HepG2 (cell line): Measurements from ENCODE around the gene ELN. TPM values are rescaled to one million over a fixed set of nuclear protein-coding genes. Genes with fewer than 3 reads are reported as not detected.
A peak's percentile ranks its signal among the peaks of the same experiment; 100 is the strongest.

Experiments
- AHR ChIP-seq: IDR thresholded peaks from 2 replicates; pipeline ENCODE4 v1.6.1; 2018; ENCODE audit warnings: missing genetic modification reagents, missing compliant biosample characterization
- CHD2 ChIP-seq: IDR thresholded peaks from 2 replicates; pipeline ENCODE4 v1.6.1; 2011; ENCODE audit warnings: low read depth, low read length, improper control_type of control experiment
- HNF4A ChIP-seq: sonication (generic); formaldehyde crosslinking; IDR thresholded peaks from 2 replicates; pipeline ENCODE4 v1.4.0; 2020; ENCODE audit warnings: missing genetic modification reagents
- PAX8 ChIP-seq: sonication (generic); formaldehyde crosslinking; IDR thresholded peaks from 2 replicates; pipeline ENCODE4 v1.8.0; 2022; ENCODE audit warnings: mild to moderate bottlenecking, missing genetic modification reagents, borderline replicate concordance
- SRF ChIP-seq: IDR thresholded peaks from 2 replicates; pipeline ENCODE4 v1.6.1; 2011; ENCODE audit warnings: mild to moderate bottlenecking, low read depth, low read length, moderate library complexity
- TOPORS ChIP-seq: sonication (generic); formaldehyde crosslinking; IDR thresholded peaks from 2 replicates; pipeline ENCODE4 v1.8.0; 2023; ENCODE audit warnings: mild to moderate bottlenecking, missing genetic modification reagents
- WIZ ChIP-seq: sonication (generic); formaldehyde crosslinking; IDR thresholded peaks from 2 replicates; pipeline ENCODE4 v1.5.1; 2020; ENCODE audit warnings: mild to moderate bottlenecking, missing genetic modification reagents
- ZBTB20 ChIP-seq: sonication (generic); formaldehyde crosslinking; IDR thresholded peaks from 2 replicates; pipeline ENCODE4 v1.8.1; 2023; ENCODE audit warnings: missing genetic modification reagents, low read depth, mild to moderate bottlenecking, borderline replicate concordance
- ZNF407 ChIP-seq: sonication (generic); formaldehyde crosslinking; IDR thresholded peaks from one replicate; pipeline ENCODE4 v1.5.1; 2020; ENCODE audit warnings: mild to moderate bottlenecking, missing genetic modification reagents; ENCODE audit errors: not compliant biosample characterization
- ZNF414 ChIP-seq: sonication (generic); formaldehyde crosslinking; IDR thresholded peaks from 2 replicates; pipeline ENCODE4 v1.5.0; 2020; ENCODE audit warnings: missing genetic modification reagents
- ZNF44 ChIP-seq: sonication (generic); formaldehyde crosslinking; IDR thresholded peaks from 2 replicates; pipeline ENCODE4 v1.5.1; 2020; ENCODE audit warnings: mild to moderate bottlenecking, missing genetic modification reagents
- ZNF569 ChIP-seq: sonication (generic); formaldehyde crosslinking; IDR thresholded peaks from 2 replicates; pipeline ENCODE4 v1.5.0; 2020; ENCODE audit warnings: mild to moderate bottlenecking, missing genetic modification reagents, moderate library complexity, borderline replicate concordance
- ZUFSP ChIP-seq: sonication (generic); formaldehyde crosslinking; IDR thresholded peaks from 2 replicates; pipeline ENCODE4 v1.9.0; 2021; ENCODE audit warnings: missing genetic modification reagents, mild to moderate bottlenecking, borderline replicate concordance
- polyA plus RNA-seq, 8 experiments: library from polyadenylated mRNA; depleted of rRNA in 3 of 8; stranded (reverse) in 7 of 8; unstranded in 1 of 8; fragments of >200 nt; fragmentation: Illumina TruSeq in 4 of 8; extraction: Trizol in 4 of 8; gene quantifications; 2 replicates each; pipeline versions ENCODE4 v1.2.1 to v1.2.3, GENCODE V29; 2011 to 2016; ENCODE audit warnings: low read depth in 4 of 8, missing spikeins in 1 of 8, mixed read lengths in 1 of 8; ENCODE audit not compliant: insufficient read depth in 1 of 8
- total RNA-seq, 5 experiments: library from RNA; depleted of rRNA; stranded (reverse); fragments of >200 nt; fragmentation: Illumina TruSeq; extraction: Trizol; gene quantifications; 2 replicates each; pipeline ENCODE4 v1.2.3, GENCODE V29; 2016; ENCODE audit warnings: low read depth in 1 of 5
- TF ChIP-seq, protein P1 (sequence below): sonication (generic); formaldehyde crosslinking; conservative IDR thresholded peaks from 2 replicates; pipeline ENCODE4 v1.8.0; 2022; ENCODE audit warnings: mild to moderate bottlenecking, moderate library complexity, missing genetic modification reagents

The ELN gene
- total and polyA plus RNA-seq, 2 of the 13 experiments (the other 11 are each of a cell fraction or from before 2014, with no cell fraction given), result 0.15 to 0.37 TPM

DNA sequence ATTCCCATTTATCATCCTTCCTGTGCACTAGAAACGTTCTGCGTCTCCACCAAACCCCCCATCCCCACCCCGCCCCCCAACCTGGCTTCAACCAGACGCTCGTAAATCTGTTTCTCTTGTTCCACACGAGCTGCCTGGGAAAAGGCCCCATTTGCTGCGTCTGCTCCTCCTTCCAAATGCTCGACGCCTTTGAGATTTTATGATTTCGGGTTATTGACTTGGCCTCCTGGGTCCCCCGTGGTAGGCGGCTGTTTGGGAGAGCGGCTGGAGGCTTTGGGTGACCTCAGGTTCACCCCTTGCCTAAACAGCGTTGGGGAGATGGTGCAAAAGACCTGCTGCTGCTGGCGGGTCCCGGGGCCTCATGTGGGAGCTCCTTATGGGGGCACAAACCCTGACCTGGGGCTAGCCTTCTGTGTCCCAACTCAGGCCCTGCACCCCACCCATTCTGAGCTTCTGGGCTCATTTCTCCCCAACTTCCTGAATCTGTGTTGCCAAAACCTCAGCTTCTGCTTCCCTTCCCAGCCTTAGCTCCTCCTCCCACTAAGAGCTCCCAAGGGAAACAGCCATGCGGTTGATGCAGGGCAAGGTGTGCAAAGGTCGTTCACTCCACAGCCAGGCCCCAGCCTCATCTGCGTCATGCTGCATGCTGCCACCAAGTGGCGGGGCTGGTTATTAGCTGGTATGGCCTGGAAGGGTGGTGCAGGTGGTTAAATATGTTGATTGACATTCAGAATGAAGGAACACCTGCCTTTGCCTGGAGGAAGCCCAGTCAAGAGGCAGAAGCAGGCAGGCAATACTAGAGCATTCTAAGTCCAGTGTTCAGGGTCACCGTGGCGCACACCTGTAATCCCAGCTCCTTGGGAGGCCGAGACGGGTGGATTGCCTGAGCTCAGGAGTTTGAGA is 49.1 kb upstream of the ELN start (continued):
- TF ChIP-seq ZNF407 (CRISPR knock-in tag) (no peak), AHR (CRISPR knock-in tag) (no peak), ZNF569 (no peak), CHD2 (no peak), PAX8 (no peak), ZBTB20 (CRISPR knock-in tag) (no peak), ZNF44 (CRISPR knock-in tag) (no peak), SRF (no peak), WIZ (no peak), ZNF414 (CRISPR knock-in tag) (no peak), TOPORS (CRISPR knock-in tag) (no peak), ZUFSP (CRISPR knock-in tag) (no peak), HNF4A (CRISPR knock-in tag) (peak; percentile 97)
- TF ChIP-seq, protein P1, sequence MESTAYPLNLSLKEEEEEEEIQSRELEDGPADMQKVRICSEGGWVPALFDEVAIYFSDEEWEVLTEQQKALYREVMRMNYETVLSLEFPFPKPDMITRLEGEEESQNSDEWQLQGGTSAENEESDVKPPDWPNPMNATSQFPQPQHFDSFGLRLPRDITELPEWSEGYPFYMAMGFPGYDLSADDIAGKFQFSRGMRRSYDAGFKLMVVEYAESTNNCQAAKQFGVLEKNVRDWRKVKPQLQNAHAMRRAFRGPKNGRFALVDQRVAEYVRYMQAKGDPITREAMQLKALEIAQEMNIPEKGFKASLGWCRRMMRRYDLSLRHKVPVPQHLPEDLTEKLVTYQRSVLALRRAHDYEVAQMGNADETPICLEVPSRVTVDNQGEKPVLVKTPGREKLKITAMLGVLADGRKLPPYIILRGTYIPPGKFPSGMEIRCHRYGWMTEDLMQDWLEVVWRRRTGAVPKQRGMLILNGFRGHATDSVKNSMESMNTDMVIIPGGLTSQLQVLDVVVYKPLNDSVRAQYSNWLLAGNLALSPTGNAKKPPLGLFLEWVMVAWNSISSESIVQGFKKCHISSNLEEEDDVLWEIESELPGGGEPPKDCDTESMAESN (CRISPR knock-in tag), result 0 out of 2 replicates have a peak, but pooled peaks have one; percentile 48
